ENCODE measurements around the gene CPA4. TPM values are rescaled to one million over a fixed set of nuclear protein-coding genes. Genes with fewer than 3 reads are reported as not detected.

The CPA4 gene
- total RNA-seq, 4 donors from 2014 or later: 5.3 to 12.3 (median 9.6) TPM

DNA sequence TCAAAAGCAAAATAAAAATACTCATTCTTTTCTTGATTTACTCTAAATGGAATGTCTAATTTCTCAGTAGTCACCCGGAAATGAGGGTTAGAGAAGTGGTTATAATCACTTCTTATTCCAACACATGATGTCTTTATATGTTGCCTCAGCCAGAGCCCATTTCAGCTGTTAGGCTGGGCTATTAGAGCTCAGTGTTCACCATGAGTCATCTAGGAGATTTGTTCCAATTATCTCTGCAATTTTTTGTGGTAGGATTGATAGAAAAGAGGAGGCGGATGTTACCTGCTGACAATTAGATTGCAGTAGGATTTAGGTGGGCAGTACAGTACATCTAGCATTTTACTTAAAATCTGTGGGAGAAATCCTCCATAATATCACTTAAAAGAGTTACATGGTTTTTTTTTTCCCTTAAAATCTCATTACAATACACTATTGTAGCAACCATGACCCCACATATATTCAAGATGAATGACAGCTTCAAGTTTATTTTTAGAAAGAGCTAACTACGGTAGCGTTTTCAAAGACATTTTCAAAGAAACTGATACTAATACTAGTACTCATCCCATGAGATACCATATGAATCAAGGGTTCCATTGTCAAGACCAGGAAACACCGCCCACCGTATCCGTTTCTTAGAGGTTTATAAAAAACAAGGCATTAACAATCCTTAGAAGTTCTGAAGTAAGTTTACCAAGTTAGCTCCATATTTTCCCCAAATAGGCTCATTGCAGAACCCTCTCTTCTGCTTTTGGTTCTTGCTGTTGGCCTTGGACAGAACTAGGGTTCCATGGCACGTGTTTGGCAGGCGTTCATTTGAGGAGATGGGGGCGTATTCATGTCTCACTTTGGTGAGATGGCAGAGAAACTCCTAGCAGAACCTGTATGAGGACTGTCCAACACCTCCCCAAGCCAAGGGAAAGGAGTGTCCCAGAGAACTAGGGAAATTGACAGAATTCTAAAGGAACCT lies 15.9 kb upstream of the CPA4 start:
- no peaks in the 10 kb centered on the region for H3K9me3 ChIP-seq
- peaks cover 0 to 5% (median 0%) of the 10 kb centered on the region in 4 donors for H3K27me3 ChIP-seq
- no peaks in the 10 kb centered on the region for H3K36me3 ChIP-seq
- H3K4me3 ChIP-seq: no peak overlapping the region
- 69 to 75% methylated on average over 9 to 10 of the region's 10 CpGs for WGBS, 2 donors
- TF ChIP-seq, protein P1, sequence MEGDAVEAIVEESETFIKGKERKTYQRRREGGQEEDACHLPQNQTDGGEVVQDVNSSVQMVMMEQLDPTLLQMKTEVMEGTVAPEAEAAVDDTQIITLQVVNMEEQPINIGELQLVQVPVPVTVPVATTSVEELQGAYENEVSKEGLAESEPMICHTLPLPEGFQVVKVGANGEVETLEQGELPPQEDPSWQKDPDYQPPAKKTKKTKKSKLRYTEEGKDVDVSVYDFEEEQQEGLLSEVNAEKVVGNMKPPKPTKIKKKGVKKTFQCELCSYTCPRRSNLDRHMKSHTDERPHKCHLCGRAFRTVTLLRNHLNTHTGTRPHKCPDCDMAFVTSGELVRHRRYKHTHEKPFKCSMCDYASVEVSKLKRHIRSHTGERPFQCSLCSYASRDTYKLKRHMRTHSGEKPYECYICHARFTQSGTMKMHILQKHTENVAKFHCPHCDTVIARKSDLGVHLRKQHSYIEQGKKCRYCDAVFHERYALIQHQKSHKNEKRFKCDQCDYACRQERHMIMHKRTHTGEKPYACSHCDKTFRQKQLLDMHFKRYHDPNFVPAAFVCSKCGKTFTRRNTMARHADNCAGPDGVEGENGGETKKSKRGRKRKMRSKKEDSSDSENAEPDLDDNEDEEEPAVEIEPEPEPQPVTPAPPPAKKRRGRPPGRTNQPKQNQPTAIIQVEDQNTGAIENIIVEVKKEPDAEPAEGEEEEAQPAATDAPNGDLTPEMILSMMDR (IDR thresholded peaks at IDR 0.05): no peak
- no peak for TF ChIP-seq POLR2A (IDR thresholded peaks at IDR 0.05)
- no peak for DNase-seq
- no peak overlapping the region for H3K27ac ChIP-seq
- peaks cover 7 to 32% (median 19%) of the 10 kb centered on the region in 3 donors for H3K4me1 ChIP-seq
- intact Hi-C loops (cut with DNase I): no loop called here

DNA sequence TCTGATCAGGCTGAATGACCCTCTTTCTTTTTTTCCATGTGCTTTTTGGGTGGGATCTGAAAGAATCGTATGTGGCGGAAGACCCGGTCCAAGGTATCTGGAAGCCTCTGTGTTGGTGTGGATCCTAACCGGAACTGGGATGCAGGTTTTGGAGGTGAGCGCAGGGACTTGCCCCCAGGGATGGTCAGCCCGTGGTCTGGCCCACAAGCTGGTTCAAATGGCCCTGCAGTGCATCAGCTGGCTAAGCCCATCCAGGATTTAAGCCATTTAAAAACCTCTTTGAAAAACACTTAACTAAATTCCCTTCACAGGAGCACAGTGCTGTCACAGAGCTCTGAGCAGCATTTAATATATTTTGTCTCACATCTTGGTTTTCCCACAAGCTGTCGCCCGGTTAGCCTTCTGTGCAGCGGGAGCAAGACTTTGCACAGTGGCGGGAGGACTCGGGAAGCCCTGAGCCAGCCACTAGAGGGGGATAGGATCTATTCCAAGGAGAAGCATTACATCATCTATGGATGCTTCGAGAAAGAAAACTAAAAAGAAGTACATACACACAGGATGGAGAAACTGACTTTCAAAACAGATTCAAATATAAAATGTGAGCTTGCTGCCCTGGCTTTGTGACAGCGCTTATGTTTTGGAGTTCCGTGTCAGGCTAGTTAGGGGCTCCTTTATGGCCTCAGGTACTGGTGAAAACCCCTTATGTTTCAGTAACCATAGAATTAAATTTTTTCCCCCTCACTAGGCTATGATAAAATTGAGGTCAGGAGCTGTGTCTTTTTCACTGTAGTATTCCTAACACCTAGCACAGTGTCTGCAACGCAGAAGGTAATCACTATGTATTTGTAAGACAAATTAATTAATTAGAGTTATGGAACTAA lies 15.0 kb upstream of the CPA4 start:
- no peaks in the 10 kb centered on the region for H3K36me3 ChIP-seq
- no peak overlapping the region for H3K27ac ChIP-seq
- H3K27me3 ChIP-seq: peaks cover 0 to 5% (median 0%) of the 10 kb centered on the region in 4 donors
- no peak overlapping the region for H3K4me3 ChIP-seq
- no peak for TF ChIP-seq POLR2A (IDR thresholded peaks at IDR 0.05)
- TF ChIP-seq, protein P1 (IDR thresholded peaks at IDR 0.05): peak in 5 of 6 experiments; percentile 29 to 45 (median 43)
- intact Hi-C loops (cut with DNase I): no loop called here
- H3K9me3 ChIP-seq: no peaks in the 10 kb centered on the region
- H3K4me1 ChIP-seq: peaks cover under 1 to 23% (median 13%) of the 10 kb centered on the region in 3 donors
- DNase-seq: no peak
- 63 to 76% methylated on average over 15 of the region's 15 CpGs for WGBS, 2 donors

DNA sequence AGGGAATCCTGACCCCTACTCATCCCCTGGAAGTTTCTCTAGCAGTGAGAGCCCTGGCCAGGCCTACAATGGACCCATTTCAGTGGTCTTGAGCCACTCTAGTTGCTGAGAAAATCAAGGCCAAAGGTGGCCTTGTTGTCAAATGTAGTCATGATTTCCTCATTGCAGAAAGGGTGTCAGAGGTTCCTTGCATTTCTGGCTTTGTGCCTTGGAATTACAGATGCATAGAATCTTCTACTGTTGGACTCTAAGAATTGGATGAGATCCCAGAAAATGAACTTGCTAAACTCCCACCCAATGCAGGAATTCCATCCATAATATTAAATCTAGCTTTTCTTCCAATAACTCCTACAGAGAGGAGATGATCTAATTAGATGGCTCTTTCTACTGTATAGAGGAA lies 14.1 kb upstream of the CPA4 start:
- no peak overlapping the region for H3K27ac ChIP-seq
- peaks cover 0 to 14% (median 10%) of the 10 kb centered on the region in 3 donors for H3K4me1 ChIP-seq
- peaks cover 0 to 3% (median 0%) of the 10 kb centered on the region in 4 donors for H3K27me3 ChIP-seq
- no peak overlapping the region for H3K4me3 ChIP-seq
- no peaks in the 10 kb centered on the region for H3K9me3 ChIP-seq
- intact Hi-C loops (cut with DNase I): no loop called here
- no peak for TF ChIP-seq POLR2A (IDR thresholded peaks at IDR 0.05)
- TF ChIP-seq, protein P1 (IDR thresholded peaks at IDR 0.05): no peak
- no peak for DNase-seq
- no peaks in the 10 kb centered on the region for H3K36me3 ChIP-seq

DNA sequence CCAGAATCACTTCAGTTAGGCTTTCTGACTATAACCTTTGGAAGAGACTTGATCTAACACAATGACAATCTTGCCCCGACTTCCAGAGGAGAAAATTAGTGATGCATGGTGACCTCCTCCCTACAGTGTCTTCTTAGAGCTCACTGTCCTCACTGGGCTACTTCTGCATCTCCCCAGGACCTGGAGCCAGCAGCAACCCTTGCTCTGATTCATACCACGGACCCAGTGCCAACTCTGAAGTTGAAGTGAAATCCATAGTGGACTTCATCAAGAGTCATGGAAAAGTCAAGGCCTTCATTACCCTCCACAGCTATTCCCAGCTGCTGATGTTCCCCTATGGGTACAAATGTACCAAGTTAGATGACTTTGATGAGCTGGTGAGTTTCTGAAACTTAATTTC lies 13.7 kb upstream of the CPA4 start:
- Histone ChIP-seq H3K4me1 (peaks cover 0 to 11% (median 10%) of the 10 kb centered on the region in 3 donors), H3K27ac (no peak overlapping the region), H3K36me3 (no peaks in the 10 kb centered on the region), H3K27me3 (no peaks in the 10 kb centered on the region), H3K9me3 (no peaks in the 10 kb centered on the region), H3K4me3 (no peak overlapping the region)
- TF ChIP-seq, protein P1 (IDR thresholded peaks at IDR 0.05): no peak
- TF ChIP-seq POLR2A (IDR thresholded peaks at IDR 0.05): no peak
- DNase-seq: no peak
- 68 to 93% methylated on average over 2 of the region's 2 CpGs for WGBS, 2 donors
- intact Hi-C loops (cut with DNase I): no loop called here
